ENCODE data around the gene HDGF. TPM values are rescaled to one million over a fixed set of nuclear protein-coding genes. Genes with fewer than 3 reads are reported as not detected.

The HDGF gene
- total and polyA plus RNA-seq, 2 donors (not counting 3 experiments of a cell fraction or from before 2014, with no cell fraction given), result 95.1 to 298 TPM

GRCh38 chr1:156703336-156703735 is 48.1 kb downstream of the HDGF start:
- no peak overlapping the region for H3K4me2 ChIP-seq (ENCODE audit: insufficient read depth, low read length)
- peaks cover 19% of the 10 kb centered on the region for H3K4me1 ChIP-seq (ENCODE audit: control insufficient read depth, extremely low read depth, insufficient read depth, low read length)
- peaks cover 0 to 3% of the 10 kb centered on the region in 2 experiments for H3K27me3 ChIP-seq (ENCODE audit: control insufficient read depth in 2 of 2, insufficient read depth in 2 of 2, low read length in 2 of 2)
- DNase-seq (ENCODE audit: low read depth, low spot score) (no peak), FAIRE-seq (no peak)
- H3K36me3 ChIP-seq (ENCODE audit: control insufficient read depth in 2 of 2, extremely low read depth in 1 of 2, insufficient read depth in 2 of 2, low read length in 2 of 2), result no peaks in the 10 kb centered on the region
- TF ChIP-seq EZH2 (IDR thresholded peaks at IDR 0.05; ENCODE audit: borderline replicate concordance, low read depth, low read length, severe bottlenecking) (no peak), GATA2 (IDR thresholded peaks at IDR 0.05; ENCODE audit: insufficient read depth, insufficient read length, low read depth, low read length) (no peak), FOS (IDR thresholded peaks at IDR 0.05; ENCODE audit: borderline replicate concordance, insufficient read depth, low read length) (no peak), POLR2AphosphoS5 (IDR thresholded peaks at IDR 0.05; ENCODE audit: insufficient read depth, low read depth, low read length) (no peak), POLR2A (IDR thresholded peaks at IDR 0.05; ENCODE audit: low read depth, low read length) (no peak), CTCF (IDR thresholded peaks at IDR 0.05; ENCODE audit: extremely low read depth in 1 of 2, insufficient read depth in 1 of 2, low read depth in 1 of 2, low read length in 2 of 2) (no peak), JUN (IDR thresholded peaks at IDR 0.05; ENCODE audit: borderline replicate concordance, insufficient read depth, insufficient read length, low read depth) (no peak), MYC (IDR thresholded peaks at IDR 0.05; ENCODE audit: low read depth, low read length) (no peak), MAX (IDR thresholded peaks at IDR 0.05; ENCODE audit: insufficient read depth, insufficient read length) (no peak)
- ChIA-PET CTCF (interaction anchor here (0.8 to 15.5 kb wide), 6 partner anchors 14 to 79 kb away, joined by 3 to 453 read pairs (median 4); partner anchors contain the start of gene NES), POLR2A (no interaction called here)
- no peak overlapping the region for H3K27ac ChIP-seq (ENCODE audit: insufficient read depth, low read depth, low read length)
- no peak overlapping the region for H3K4me3 ChIP-seq (replicated peaks in 1 of 3; ENCODE audit: insufficient read depth in 1 of 3, low read depth in 1 of 3, low read length in 3 of 3)
- no TSS peak for BruUV-seq (replicated peaks)
- H3K9me3 ChIP-seq (replicated peaks; ENCODE audit: control insufficient read depth, insufficient read depth, low read length), result no peaks in the 10 kb centered on the region
- H2AFZ ChIP-seq (ENCODE audit: low read depth, low read length), result no peak overlapping the region
- H3K79me2 ChIP-seq (ENCODE audit: control insufficient read depth, insufficient read depth, low read length), result no peaks in the 10 kb centered on the region
- H4K20me1 ChIP-seq (replicated peaks; ENCODE audit: control insufficient read depth, extremely low read depth, insufficient read depth, low read length), result no peaks in the 10 kb centered on the region
- dilution Hi-C loops (cut with MboI; ENCODE audit: extremely low pct_ligation_motif_present, low sequenced_read_pairs) (no loop called here), intact Hi-C loops (cut with micrococcal nuclease) (no loop called here)
- H3K9me1 ChIP-seq (replicated peaks; ENCODE audit: control insufficient read depth, extremely low read depth, insufficient read depth, low read length), result no peaks in the 10 kb centered on the region
- H3K9ac ChIP-seq (replicated peaks; ENCODE audit: extremely low read depth, insufficient read depth, low read length), result no peak overlapping the region

All from endothelial cell of umbilical vein (primary cell).